ENCODE results near the gene TACO1.
A peak's percentile ranks its signal among the peaks of the same experiment; 100 is the strongest.

Gene TACO1

DNA sequence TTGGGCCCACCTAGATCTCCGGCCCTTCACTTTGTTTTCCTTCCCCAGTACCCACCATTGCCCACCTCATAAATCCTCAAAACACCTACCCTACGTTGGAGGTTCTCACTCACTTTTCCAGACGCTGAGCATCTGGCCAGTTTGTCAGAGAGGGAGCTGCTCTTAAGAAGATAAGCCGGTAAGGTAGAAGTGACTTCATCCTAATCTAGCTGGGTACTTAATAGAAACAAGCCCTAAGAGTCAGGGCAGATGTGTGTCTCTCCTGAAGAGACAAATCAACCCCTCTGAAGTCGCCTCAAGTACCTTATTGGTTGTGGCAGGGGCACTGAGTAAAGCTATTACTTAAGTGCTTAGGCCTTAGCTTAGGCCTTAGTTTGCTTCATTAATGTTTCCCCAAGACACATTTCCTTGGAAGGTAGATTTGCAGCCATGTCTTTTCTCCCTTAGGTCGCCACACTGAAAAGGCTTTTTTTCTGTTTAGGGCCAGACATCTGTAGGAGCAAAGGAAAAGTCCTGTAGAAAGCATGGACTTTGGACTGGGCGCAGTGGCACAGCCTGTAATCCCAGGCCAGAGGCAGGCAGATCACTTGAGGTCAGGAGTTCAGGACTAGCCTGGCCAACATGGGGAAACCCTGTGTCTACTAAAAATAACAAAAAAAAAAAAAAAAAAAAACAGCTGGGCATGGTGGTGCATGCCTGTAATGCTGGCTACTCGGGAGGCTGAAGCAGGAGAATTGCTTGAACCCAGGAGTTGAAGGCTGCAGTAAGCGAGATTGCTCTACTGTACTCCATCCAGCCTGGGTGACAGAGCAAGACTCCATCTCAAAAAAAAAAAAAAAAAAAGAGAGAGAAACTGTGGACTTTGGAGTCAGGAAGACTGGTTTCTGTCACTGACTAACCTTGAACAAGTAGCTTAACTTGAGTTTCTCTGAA lies 1.0 kb downstream of the TACO1 start:
- DNase-seq, result no peak

DNA sequence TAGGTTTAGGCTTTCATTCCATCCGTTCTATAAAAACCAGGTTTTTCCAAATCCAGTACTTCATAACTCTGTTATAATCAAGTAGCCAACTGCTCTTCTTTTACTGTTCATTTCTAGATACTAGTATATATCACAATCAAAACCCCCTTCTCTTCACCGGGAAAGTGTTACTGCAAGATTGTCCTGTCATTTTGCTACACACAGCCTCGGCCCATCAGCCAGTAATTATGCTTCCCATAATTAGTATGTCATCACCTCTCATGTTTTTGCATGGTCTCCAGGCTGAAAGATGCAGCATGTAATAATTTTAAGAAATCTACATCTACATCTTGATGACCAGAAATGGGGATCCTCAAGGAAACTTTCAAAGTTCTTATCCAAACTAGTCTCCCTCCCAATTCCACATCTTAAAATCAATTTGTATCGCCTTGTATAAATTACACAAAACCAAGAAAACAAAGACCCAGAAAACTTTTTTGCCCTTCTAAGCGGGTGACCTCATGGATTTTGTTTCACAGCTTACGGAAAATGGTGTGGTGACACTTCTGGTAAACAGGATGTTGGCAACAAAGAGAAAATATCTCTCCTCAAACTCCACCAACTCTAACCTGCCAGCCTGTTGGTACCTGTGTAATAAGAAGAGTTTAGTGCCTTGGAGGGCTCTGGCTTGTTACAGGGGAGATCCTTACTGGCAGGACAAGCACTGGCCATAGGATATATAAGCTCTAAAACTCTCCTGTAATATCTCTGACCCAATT lies 9.3 kb downstream of the TACO1 start:
- DNase-seq, result no peak

DNA sequence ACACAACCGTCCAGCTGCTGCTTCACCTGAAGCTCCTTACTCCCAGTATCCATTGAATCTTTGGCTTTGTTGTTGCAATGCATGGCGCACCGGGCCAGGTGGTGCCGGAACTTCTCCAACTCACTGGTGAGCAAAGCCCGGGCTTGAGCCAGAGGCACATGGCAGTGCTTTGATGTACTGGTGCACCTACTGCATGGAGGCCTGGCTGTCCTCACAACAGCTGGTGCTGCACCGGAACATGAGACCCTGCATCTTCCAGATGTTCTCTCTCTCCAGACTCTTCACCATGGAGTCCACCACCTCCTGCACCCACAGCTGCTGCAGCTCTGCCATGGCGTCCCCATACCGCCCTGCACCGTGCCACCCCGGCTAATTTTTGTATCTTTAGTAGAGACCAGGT lies 10.2 kb downstream of the TACO1 start:
- DNase-seq, result no peak

DNA sequence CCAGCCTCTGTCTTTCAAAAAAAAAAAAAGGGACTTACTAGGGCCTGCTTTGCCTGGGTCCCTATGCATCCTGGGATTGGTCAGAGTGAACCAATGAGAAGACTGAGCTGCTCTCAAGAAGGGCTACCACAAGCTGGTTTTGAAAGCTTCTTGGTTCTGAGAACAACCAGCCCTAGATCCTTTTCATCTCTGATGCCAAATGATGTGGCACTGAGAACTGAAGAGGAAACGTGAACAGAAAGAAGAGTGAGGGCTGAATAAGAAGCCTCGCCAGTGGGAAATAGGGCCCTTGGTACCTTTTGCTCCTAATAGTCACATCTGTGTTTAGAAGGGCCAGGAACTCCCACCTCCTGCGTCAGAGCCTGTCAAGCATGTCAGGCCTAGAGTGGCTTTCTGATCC lies 10.7 kb downstream of the TACO1 start:
- no peak for DNase-seq

DNA sequence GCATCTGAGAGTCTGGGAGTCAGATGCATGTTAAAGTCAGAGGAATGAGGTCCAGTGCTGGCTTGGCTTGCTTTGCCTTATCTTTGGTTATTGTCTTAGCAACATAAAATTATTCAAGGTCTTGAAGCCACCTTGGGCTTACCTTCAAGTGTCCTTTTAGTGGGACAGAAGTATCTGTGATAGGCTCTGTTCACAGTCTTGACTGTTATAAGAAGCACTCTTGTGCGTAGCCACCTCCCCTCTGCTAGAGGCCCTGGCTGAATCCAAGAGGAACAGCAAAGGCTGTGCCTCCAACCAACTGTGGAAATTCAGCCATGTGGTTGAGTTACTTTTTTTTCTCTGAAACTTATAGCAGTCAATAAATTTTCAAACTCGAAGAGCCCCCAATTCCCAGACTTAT lies 13.0 kb downstream of the TACO1 start:
- DNase-seq, result no peak

DNA sequence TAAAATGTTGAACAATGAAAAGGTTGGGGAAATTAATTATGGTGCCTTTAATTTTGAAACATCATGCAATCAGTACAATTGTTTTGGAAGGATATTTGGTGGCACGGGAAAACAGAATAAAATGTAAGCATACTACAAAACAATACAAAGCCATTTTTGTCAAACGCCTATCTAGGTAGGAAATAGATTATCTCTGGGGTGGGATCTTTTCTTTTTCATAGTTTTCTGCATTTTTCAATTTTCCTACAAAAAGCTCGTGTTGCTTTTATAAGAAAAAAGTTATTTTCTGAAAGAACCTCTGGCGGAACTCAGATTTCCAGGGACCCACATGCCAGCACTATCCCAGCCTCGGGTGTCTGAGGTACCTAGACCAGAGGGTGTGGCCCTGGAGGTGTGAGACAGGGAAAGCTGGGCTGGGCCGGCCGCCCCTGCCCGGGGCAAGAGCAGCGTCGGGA lies 20.6 kb downstream of the TACO1 start:
- no peak for DNase-seq

DNA sequence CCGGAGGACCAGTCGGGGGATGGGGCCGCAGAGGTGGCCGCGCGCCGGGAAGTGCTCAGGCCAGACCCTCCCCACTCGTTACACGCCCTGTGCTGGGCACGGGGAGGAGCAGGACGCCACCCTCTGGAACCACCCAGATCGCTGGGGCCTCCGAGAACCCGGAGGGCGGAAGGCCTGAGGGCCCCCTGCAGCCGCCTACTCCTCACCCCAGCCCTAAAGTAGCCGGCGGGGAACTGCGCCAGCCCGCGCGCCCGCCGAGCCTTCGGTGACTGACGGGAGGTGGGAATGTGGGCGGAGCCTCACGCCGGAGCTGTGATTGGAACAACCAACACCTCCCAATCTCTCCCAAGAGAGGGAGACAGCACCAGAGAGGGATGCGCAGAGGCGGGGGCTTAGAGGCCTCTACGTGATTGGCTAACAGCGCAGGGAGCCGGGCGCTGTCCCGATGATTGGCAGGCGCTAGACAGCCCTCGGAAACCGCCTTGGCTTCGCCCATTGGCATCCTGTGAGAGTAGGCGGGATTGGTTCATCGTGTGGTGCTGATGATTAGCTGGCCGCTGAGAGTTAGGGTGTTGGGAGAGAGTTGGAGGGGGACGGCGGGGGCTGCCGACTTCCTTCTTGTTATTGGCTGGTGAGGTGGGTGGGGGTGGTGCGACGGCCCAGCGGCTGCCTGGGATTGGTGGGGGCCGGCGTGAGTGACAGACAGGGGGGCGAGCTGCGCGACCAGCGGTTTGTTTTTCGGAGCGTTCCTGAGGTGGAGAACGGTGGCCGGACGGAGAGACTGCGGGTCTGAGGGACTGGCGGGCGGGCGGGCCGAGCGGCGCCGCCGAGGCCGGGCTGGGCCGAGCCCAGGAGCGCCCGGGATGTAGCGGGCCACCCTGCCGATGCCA lies 21.2 kb downstream of the TACO1 start, which contains the start of gene MAP3K3:
MAP3K3 (plus strand) TSS at position 734 of the 890 bp plus-strand sequence. CDS start 343 bp downstream, outside the sequence.
- DNase-seq, result peak; percentile 100

DNA sequence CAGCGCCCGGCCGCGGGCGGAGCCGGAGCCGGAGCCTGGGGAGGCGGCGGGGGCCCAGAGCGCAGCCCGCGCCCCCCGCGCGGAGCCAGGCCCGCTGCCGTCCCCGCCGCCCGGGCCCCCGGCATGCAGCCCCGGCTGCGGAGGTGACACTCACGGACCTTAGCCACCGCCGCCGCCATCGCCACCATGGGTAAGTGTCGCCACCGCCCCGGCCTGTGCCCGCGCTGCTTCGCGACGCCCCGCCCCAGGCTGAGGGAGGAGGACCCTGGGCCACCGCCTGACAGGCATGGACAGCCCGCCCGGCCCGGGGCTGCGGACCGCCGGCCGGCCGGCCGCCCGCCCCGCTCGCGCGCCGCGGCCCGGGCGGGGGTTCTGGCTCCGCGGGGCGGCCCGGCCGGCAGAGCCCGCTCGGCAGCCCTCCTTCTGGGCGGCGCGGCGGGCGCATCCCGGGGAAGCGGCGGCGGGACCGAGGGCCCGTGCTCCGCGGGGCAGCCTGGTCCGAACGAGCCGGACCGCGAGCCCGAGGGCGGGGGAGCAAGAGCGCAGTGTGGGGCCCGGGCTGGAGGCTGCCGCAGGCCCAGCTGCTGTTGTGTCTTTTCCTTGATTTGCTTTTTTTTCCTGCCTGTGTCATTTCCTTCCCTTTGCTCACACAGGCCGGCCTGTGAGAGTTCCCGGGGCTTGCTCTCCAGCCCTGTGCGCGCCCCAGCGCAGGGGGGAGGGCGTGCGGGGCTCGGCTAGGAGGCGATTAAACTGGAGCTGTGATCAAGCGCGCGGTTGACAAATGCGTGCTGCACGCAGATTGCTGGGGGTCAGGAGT lies 22.1 kb downstream of the TACO1 start:
- peak; percentile 62 for DNase-seq

DNA sequence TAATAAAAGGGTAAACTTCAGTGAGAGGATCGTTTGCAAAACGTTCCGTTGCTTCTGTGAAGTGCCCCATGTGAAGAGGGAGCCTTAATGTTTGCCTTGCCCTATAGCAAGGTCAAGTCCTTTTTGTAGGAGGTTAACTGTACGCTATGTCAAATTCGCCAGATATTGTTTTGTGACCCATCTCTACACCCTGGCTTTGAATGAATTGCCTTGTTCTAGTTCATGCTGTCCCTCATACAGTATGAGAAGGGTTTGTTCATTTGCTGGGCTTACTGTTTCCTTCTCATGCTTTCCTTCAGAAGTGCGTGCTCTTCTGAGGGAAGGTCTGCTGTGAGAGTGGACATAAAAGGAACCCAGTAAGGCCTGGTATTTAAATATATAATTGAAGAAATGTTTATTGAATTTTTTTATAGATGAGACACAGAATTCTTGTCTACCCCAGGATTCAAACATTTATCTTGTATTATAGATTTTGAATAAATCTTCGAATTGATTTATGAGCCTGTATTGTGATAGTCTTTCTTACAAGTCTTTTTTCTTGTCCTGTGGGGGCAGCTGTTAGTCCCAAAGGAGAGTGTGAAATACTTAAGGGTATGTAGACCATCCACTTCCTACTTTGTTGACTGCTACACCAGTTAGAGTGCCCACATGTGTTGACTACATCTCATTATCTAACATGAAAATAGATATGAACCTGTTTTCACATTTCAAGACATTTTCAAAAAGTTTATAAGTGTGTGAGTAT lies 23.3 kb downstream of the TACO1 start:
- no peak for DNase-seq

DNA sequence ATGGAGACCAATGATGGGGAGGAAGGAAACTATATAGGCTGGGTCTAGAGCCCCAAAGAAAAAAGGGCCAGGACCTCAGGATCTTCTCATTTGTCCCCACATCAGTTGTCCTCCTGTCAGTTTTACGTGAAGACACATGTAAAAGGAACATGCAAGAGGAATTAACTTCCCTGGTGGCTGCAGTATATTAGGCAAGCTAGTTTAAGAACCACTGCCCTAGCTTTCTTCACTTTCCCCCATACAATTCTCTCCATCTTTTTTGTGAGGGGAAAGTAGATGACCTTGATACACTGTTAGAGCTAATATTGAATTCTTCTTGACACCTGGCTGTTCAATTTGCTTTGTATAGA lies 23.8 kb downstream of the TACO1 start:
- no peak for DNase-seq

DNA sequence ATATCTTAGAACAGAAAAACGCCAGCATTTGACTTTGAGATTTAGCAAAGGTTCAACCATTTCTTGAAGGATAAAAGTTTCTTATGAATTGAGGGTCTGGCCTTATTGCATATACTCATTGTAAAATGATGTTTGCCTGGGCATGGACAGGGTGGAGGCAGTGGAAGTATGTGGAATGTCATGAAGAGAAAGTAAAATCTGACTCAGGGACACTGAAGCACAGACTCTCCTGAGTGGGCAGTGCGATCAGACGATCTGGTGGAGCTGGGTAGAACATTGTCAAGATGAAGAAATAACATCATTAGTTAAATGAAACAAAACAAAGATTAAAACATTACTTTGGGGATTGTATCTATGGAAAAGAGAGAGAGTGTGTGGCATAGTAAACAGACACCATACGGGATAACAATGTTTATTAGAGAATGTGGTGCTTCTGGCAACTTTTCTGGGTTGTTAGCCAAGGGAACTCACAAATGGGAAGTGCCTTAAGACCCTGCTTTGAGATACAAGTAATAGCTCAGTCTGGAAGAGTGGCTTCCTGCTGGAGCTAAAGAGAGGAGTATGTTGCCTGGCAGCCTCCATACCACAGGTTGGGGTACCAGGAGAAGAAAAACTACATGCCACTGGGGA lies 26.0 kb downstream of the TACO1 start:
- no peak for DNase-seq

DNA sequence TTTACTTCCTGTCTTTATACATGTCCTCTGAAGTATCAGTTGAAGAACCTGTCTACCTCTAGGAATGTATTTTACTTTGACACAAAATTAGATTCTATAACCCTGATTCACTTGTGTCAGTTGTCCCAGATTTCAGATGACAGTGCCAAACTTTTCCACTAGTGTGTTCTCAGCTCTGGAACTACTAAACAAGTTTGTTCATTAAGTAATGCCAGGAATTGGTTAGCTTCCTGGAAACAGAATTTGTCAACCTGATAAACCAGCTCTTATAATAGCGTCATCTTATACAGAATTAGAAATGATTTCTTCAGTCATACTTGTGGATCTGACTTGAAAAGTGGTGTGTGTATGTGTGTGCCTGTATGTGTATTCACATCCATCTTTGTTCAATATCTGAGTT lies 28.9 kb downstream of the TACO1 start:
- no peak for DNase-seq

DNA sequence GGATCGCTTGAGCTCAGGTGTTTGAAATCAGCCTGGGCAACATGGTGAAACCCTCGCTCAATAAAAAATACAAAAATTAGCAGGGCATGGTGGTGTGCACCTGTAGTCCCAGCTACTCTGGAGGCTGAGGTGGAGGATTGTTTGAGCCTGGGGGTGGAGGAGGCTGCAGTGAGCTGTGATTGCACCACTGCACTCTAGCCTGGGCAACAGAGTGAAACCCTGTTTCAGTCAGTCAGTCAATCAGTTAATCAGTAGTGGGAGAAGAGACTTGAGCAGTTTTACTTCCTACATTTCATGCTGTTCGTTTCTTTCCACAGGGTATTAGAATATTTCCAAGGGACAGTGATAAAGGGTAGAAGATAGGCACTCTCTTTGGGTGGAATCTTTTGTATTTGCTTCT lies 30.4 kb downstream of the TACO1 start:
- DNase-seq, result no peak

DNA sequence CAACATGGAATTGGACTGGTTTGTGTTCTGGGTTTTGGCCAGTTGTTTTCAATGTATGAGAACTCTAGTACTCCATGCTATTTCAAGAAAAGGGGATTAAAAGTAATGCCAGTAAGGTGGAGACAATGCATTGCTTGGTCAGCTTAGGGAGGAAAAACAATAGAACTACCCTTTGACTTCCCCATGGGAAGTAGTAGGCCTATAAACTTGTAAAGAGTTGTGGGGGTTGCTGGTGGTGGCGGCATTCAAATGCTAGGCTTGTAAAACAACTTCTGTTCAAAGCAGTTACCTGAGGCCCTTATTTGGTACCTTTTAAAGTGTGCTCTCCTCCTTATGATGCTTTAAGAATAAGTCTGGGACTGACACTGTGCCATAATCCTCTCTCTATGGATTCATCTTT lies 30.9 kb downstream of the TACO1 start:
- no peak for DNase-seq

DNA sequence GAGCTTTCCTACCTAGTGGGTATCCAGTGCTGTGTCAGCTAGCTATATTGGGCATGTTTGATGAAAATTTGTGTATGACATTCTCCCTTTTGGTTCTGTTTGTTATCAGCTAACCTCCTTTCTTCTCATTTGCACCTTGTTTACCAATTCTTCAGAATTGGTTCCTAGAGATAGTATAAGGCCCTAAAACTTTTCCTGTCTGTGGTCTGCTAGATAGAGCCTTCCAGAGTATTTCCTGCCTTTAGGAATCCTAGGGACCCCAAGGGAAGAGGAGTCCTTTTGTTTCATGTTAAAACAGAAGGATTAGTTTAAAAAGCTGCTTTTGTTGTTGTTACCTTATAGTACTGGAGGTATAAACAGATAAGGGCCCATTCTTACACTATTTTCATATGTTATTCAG lies 33.0 kb downstream of the TACO1 start:
- no peak for DNase-seq

DNA sequence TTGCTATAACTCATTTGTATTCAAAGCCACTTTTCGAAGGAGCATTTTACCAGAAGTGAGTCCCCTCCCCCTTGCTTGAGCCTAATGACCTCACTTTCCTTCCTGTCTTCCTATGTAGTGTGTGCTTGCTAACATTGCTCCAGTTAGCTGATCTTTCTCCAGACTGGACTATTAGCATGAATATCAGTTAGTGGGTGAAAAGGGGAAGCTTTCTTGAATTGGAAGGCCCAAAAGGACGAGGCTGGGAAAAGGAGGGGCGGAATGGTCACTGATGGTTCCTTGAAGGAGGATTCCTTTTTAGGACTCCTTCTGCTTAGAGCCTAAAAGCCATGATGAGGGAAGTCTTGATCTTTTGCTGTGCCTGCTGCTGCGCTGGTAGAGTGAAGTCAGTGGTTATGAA lies 33.5 kb downstream of the TACO1 start:
- DNase-seq, result no peak

DNA sequence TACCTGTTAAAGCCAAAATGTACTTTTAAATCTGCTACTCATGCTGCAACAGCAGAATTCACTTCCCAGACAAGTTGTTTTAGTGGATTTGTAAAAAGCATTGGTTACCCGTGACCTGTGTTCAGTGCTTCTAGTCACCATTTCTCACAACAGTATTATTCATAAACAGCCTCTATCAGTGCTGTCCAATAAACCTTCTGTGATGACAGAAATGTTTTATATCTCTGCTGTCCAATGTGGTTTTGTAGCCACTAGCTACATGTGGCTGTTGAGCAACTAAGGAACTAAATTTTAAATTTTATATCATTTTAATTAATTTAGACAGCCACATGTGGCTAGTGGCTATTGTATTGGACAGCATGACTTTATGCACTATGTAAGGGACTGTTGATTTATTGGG lies 34.1 kb downstream of the TACO1 start:
- no peak for DNase-seq

DNA sequence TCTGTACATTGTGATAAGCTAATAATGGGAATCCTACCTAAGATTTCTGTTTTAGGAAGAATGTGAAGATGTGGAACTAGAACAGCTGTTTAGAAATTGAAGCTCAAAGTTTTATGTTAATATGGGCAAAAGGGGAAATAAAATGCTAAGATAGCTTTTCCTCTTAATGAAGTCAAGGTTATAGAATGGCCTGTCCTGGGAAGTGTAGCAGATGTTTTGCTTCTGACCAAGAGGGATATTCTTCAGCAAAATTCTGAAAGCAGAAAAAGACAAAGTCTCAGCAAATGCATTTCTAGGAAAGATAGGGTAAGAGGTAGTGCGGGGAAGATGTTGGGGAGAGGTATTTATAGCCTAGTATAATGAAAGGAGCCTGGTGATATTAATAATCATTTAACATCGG lies 34.6 kb downstream of the TACO1 start:
- DNase-seq, result no peak

DNA sequence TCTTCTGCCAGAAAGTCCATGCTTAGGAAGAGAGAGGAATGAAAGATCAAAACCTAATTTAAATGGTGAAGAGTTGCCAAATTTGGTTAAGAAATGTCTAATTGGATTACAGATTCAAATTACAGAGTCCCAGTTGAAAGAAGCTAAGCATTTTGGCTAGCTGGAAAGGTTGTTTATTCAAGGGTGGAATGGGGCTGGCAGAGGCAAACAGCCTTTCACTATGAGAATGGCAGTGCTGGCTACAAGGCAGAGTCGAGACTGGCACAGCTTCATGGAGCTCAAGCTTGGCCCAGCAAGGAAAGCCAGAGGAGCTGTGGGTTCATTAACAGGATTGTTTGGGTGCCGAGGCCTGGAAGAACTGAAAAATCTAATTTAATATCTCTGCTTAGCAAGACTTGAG lies 35.1 kb downstream of the TACO1 start:
- no peak for DNase-seq

DNA sequence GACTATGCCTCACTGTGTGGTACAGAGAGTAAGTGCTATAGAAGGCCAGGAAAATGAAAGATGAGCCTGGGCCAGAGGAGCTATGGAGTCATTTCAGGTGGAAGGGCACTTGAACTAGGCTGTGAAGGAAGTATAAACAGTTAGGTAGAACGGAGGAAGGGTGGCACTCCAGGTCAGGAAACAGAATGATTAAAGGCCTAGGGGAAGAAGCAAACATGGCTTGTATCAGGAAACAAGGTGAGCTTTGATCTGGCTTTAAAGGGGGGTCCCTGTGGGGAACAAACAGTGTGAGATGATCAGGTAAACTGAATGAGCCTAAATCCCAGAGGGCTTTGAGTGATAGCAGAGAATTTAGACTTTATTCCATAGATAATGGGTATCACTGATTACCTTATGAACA lies 38.4 kb downstream of the TACO1 start:
- DNase-seq, result no peak

DNA sequence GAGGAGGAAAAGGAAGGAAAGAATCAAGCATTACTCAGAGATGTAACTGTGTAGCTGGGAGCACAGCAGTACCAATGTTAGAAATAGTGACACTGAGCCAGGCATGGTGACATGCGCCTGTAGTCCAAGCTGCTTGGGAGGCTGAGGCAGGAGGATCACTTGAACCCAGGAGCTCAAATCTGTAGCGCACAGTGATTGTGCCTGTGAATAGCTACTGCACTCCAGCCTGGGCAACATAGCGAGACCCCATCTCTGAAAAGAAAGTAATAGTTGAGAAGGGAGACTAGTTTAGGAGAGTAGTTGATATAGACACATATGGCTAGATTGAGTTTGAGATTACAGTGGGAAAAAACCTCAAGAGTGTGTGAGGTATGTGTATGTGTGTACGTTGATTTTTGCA lies 39.3 kb downstream of the TACO1 start:
- DNase-seq, result no peak

Data from HCEC 1CT (cell line).